GM12872 (cell line): ENCODE measurements around the gene LAYN.

Experiments
- CTCF ChIP-seq: IDR thresholded peaks from 3 replicates; pipeline ENCODE4 v1.5.1; 2011; ENCODE audit warnings: low read depth, mild to moderate bottlenecking, low read length, moderate library complexity; ENCODE audit not compliant: insufficient read depth

Gene LAYN

GRCh38 chr11:111540114-111540936, at the start of gene LAYN:
Gene LAYN, plus strand, starts transcription at chr11:111540720. Its CDS starts 124 bp downstream, at chr11:111540844.
- no peak for TF ChIP-seq CTCF

- TF ChIP-seq CTCF, result no peak
These were observed 46.5 kb upstream of the LAYN start for GRCh38 chr11:111494040-111494439.

GRCh38 chr11:111499483-111499882, 41.0 kb upstream of the LAYN start:
- no peak for TF ChIP-seq CTCF

- no peak for TF ChIP-seq CTCF
These were observed 40.0 kb upstream of the LAYN start for GRCh38 chr11:111500481-111500880.

- TF ChIP-seq CTCF, result no peak
These were observed 37.9 kb upstream of the LAYN start for GRCh38 chr11:111502611-111503010.

GRCh38 chr11:111510311-111510710, 30.2 kb upstream of the LAYN start:
- TF ChIP-seq CTCF, result no peak

GRCh38 chr11:111512296-111513239, 28.0 kb upstream of the LAYN start, which contains the start of gene BTG4:
Gene BTG4, minus strand, starts transcription at chr11:111512386. Its CDS starts 13,610 bp downstream, at chr11:111498776.
- TF ChIP-seq CTCF, result no peak
